ENCODE results near the gene CD200R1.

The CD200R1 gene

DNA sequence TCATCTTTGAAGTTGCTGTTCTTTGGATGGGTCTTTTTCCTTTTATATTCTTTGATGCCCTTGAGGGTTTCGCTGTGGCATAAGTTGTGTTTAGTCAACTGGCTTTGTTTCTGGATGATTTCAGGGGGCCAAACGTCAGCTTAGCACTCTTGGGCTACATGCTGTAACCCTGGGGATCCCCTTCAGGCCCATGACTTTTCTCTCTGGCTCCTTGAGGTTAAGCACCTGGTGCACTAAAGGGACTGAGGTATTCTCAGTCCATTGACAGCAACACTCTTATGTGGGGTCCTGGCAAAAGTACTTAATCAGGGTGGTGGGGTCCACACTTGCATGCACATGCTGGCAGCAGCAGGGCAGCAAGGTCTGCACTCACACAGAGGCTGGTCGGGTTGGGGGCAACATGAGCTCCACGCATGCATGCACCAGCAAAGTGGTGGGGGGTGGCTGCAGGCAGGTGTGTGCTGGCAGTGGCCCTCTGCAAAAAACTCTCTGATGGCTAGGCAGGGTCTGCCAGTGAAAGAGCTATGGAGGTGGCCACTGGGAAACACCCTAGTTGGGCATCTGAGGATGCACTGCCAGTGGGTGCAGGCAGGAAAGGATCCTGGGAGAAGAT is 90.1 kb downstream of the CD200R1 start:
- DNase-seq = no peak

DNA sequence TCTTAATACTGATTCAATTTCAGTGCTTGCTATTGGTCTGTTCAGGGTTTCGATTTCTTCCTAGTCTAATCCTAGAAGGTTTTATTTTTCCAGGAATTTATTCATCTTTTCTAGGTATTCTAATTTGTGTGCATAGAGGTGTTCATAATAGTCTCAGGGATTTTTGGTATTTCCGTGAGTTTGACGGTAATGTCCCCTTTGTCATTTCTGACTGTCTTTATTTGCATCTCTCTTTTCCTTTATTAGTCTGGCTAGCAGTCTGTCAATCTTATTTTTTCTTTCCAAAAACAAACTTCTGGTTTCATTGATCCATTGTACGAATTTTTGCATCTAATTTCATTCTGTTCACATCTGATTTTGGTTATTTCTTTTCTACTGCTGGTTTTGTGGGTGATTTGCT is 93.0 kb downstream of the CD200R1 start:
- DNase-seq = no peak

DNA sequence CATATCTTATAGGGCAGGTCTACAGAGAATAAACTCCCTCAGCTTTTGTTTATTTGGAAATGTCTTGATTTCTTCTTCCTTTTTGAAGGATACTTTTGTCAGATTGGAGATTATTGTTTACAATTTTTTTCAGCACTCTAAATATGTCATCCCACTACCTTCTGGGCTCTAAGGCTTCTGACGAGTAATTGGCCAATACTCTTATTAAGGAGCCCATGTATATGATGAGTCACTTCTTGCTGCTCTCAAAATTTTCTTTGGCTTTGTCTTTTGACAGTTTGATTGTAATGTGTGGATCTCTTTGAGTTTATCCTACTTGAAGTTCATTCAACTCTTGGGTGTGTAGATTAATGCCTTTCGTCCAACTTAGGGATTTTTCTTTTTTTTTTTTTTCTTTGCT is 99.3 kb downstream of the CD200R1 start:
- DNase-seq = no peak

DNA sequence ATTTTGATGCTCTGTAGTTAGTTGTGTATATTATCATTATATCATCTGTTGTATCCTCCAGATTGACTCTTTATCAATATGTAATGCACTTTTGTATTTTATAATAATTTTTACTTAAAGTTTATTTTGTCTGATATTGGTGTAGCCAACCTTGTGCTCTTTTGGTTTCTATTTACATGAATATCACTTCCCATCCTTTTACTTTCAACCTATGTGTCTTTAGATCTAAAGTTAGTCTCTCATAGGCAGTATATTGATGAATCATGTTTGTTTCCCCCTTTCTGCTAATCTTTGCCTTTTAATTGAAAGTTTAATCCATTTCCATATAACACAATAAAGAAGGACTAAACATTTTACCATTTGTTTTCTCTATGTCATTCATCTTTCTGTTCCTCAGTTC is 100.2 kb downstream of the CD200R1 start:
- DNase-seq = no peak

DNA sequence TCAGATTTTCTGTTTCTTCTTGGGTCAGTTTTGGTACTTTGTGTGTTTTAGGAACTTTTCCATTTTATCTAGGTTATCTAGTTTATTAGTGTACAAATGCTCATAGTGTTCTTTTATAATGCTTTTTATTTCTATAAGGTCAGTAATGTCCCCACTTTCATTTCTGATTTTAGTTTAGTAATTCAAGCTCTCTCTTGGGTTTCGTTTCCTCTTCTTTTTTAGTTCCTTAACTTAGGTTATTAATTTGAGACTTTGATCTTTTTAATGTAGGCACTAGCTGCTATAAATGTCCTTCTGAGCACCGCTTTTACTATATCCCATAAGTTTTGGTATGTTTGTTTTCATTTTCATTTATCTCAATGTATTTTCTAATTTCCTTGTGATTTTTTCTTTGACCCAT is 101.3 kb downstream of the CD200R1 start:
- DNase-seq = no peak

DNA sequence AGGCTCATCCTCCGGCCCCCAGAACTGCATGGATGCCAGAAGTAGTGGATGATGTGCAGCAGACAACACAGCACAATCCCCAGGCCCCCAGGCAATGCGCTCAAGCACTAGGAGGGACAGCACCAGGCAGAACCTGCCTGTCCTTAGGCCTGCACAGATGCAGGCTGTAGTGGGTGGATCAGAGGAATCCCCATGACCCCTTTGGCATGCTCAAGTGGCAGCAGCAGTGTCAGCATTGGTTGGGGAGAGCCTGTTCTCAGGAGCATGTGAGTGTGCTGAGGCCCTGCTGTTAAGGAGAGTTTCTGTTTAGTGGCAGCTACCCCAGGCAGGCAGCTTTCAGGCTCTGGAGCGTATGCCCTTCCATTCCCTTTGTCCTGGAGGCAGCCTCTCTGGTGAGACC is 103.2 kb downstream of the CD200R1 start:
- DNase-seq = peak; percentile 54
